ENCODE measurements around the gene ADAMTS2.

Gene ADAMTS2

GRCh38 chr5:179187229-179187678 is 158.0 kb downstream of the ADAMTS2 start:
- TF ChIP-seq ELF4 (IDR thresholded peaks at IDR 0.05) (no peak), ARNT (IDR thresholded peaks at IDR 0.05) (no peak), SP1 (IDR thresholded peaks at IDR 0.05) (no peak), L3MBTL2 (conservative IDR thresholded peaks at IDR 0.05) (no peak), SUZ12 (IDR thresholded peaks at IDR 0.05) (no peak), FOXM1 (IDR thresholded peaks at IDR 0.05; ENCODE audit: borderline replicate concordance) (no peak), NFRKB (IDR thresholded peaks at IDR 0.05) (no peak), HDGF (IDR thresholded peaks at IDR 0.05; ENCODE audit: borderline replicate concordance) (no peak), PKNOX1 (IDR thresholded peaks at IDR 0.05) (no peak), ZNF384 (IDR thresholded peaks at IDR 0.05) (no peak), FOXA1 (IDR thresholded peaks at IDR 0.05) (no peak), CTBP1 (IDR thresholded peaks at IDR 0.05; ENCODE audit: borderline replicate concordance) (no peak), BHLHE40 (IDR thresholded peaks at IDR 0.05; ENCODE audit: borderline replicate concordance) (no peak), TARDBP (IDR thresholded peaks at IDR 0.05) (no peak), FOXK2 (IDR thresholded peaks at IDR 0.05) (no peak)
- no peak for DNase-seq (ENCODE audit: extremely low spot score)
- ChIA-PET POLR2A (no interaction called here), CTCF (interaction anchor here (1.0 kb wide), 1 partner anchor 20 kb away, joined by 6 read pairs; no protein-coding TSS in a partner anchor)

- TF ChIP-seq LEF1 (IDR thresholded peaks at IDR 0.05; ENCODE audit: borderline replicate concordance), result no peak
- no peak for TF ChIP-seq TARDBP (IDR thresholded peaks at IDR 0.05)
- TF ChIP-seq FOXA1 (IDR thresholded peaks at IDR 0.05), result no peak
- no peak for TF ChIP-seq HDGF (IDR thresholded peaks at IDR 0.05; ENCODE audit: borderline replicate concordance)
- TF ChIP-seq SUZ12 (IDR thresholded peaks at IDR 0.05), result no peak
- TF ChIP-seq ZNF384 (IDR thresholded peaks at IDR 0.05), result no peak
- TF ChIP-seq SP1 (IDR thresholded peaks at IDR 0.05), result no peak
- no peak for TF ChIP-seq ARNT (IDR thresholded peaks at IDR 0.05)
- TF ChIP-seq FOXK2 (IDR thresholded peaks at IDR 0.05), result no peak
- no peak for TF ChIP-seq L3MBTL2 (conservative IDR thresholded peaks at IDR 0.05)
- no peak for TF ChIP-seq ELF4 (IDR thresholded peaks at IDR 0.05)
- ChIA-PET CTCF (interaction anchor here (1.0 kb wide), 1 partner anchor 19 kb away, joined by 6 read pairs; no protein-coding TSS in a partner anchor), POLR2A (no interaction called here)
- no peak for DNase-seq (ENCODE audit: extremely low spot score)
These were observed 158.5 kb downstream of the ADAMTS2 start for GRCh38 chr5:179186801-179187200.

GRCh38 chr5:179185941-179186411 is 159.3 kb downstream of the ADAMTS2 start:
- DNase-seq (ENCODE audit: extremely low spot score), result no peak
- POLR2A ChIA-PET, result no interaction called here
- CTCF ChIA-PET, result no interaction called here
- TF ChIP-seq ARNT (IDR thresholded peaks at IDR 0.05) (no peak), PKNOX1 (IDR thresholded peaks at IDR 0.05) (no peak), ELF4 (IDR thresholded peaks at IDR 0.05) (no peak), SP1 (IDR thresholded peaks at IDR 0.05) (no peak), ZNF384 (IDR thresholded peaks at IDR 0.05) (no peak), L3MBTL2 (conservative IDR thresholded peaks at IDR 0.05) (no peak), FOXA1 (IDR thresholded peaks at IDR 0.05) (no peak), SUZ12 (IDR thresholded peaks at IDR 0.05) (no peak), FOXM1 (IDR thresholded peaks at IDR 0.05; ENCODE audit: borderline replicate concordance) (no peak)

GRCh38 chr5:179185256-179185940 is 159.9 kb downstream of the ADAMTS2 start:
- TF ChIP-seq SP1 (IDR thresholded peaks at IDR 0.05), result no peak
- no peak for TF ChIP-seq L3MBTL2 (conservative IDR thresholded peaks at IDR 0.05)
- TF ChIP-seq NFRKB (IDR thresholded peaks at IDR 0.05), result no peak
- no peak for TF ChIP-seq CTBP1 (IDR thresholded peaks at IDR 0.05; ENCODE audit: borderline replicate concordance)
- no peak for TF ChIP-seq PKNOX1 (IDR thresholded peaks at IDR 0.05)
- TF ChIP-seq TARDBP (IDR thresholded peaks at IDR 0.05), result no peak
- TF ChIP-seq FOXA1 (IDR thresholded peaks at IDR 0.05), result no peak
- no peak for TF ChIP-seq ELF4 (IDR thresholded peaks at IDR 0.05)
- TF ChIP-seq SUZ12 (IDR thresholded peaks at IDR 0.05), result no peak
- no peak for TF ChIP-seq HDGF (IDR thresholded peaks at IDR 0.05; ENCODE audit: borderline replicate concordance)
- TF ChIP-seq FOXK2 (IDR thresholded peaks at IDR 0.05), result no peak
- TF ChIP-seq ARNT (IDR thresholded peaks at IDR 0.05), result no peak
- no peak for TF ChIP-seq LEF1 (IDR thresholded peaks at IDR 0.05; ENCODE audit: borderline replicate concordance)
- no peak for TF ChIP-seq FOXM1 (IDR thresholded peaks at IDR 0.05; ENCODE audit: borderline replicate concordance)
- TF ChIP-seq BHLHE40 (IDR thresholded peaks at IDR 0.05; ENCODE audit: borderline replicate concordance), result no peak
- TF ChIP-seq ZNF384 (IDR thresholded peaks at IDR 0.05), result no peak
- CTCF ChIA-PET, result no interaction called here
- no peak for DNase-seq (ENCODE audit: extremely low spot score)
- POLR2A ChIA-PET, result no interaction called here

- POLR2A ChIA-PET, result no interaction called here
- CTCF ChIA-PET, result no interaction called here
- no peak for DNase-seq (ENCODE audit: extremely low spot score)
- no peak for TF ChIP-seq SP1 (IDR thresholded peaks at IDR 0.05)
- TF ChIP-seq L3MBTL2 (conservative IDR thresholded peaks at IDR 0.05), result no peak
- no peak for TF ChIP-seq BHLHE40 (IDR thresholded peaks at IDR 0.05; ENCODE audit: borderline replicate concordance)
- TF ChIP-seq NFRKB (IDR thresholded peaks at IDR 0.05), result no peak
- TF ChIP-seq FOXK2 (IDR thresholded peaks at IDR 0.05), result no peak
- TF ChIP-seq LEF1 (IDR thresholded peaks at IDR 0.05; ENCODE audit: borderline replicate concordance), result no peak
- TF ChIP-seq PKNOX1 (IDR thresholded peaks at IDR 0.05), result no peak
- TF ChIP-seq CTBP1 (IDR thresholded peaks at IDR 0.05; ENCODE audit: borderline replicate concordance), result no peak
- no peak for TF ChIP-seq SUZ12 (IDR thresholded peaks at IDR 0.05)
- TF ChIP-seq ELF4 (IDR thresholded peaks at IDR 0.05), result no peak
These were observed 160.7 kb downstream of the ADAMTS2 start for GRCh38 chr5:179184521-179185050.
